Panc1 (cell line): ENCODE results near the gene GNL3L. TPM values are rescaled to one million over a fixed set of nuclear protein-coding genes. Genes with fewer than 3 reads are reported as not detected.

Experiments
- ATAC-seq: fragments of 200-7000 bp; cut with Tn5 transposase; 2 replicates; pipeline ENCODE4 v1.9.1; 2020; ENCODE audit warnings: mild to moderate bottlenecking, moderate library complexity
- BruUV-seq: library from RNA; stranded (reverse); fragments of 400-500 nt; replicated peaks from 2 replicates; lab custom pipeline; 2021; lab: Mats Ljungman, UMichigan
- CTCF ChIA-PET: fragments of 300-600 bp; sonication (Branson Sonifier 250); formaldehyde crosslinking; loops from one replicate; lab custom pipeline; 2022; ENCODE audit warnings: antibody characterized with exemption; lab: Charles Lee
- POLR2A ChIA-PET: fragments of 300-600 bp; sonication (Branson Sonifier 250); formaldehyde crosslinking; loops from one replicate; lab custom pipeline; 2022; ENCODE audit warnings: antibody characterized with exemption; lab: Charles Lee
- DNase-seq: peaks from one replicate; pipeline ENCODE4 v3.0.0-alpha.2; 2010; ENCODE audit warnings: low read depth, low spot score
- H3K27ac ChIP-seq: 2 replicates; pipeline ENCODE4 v1.5.1; 2011; ENCODE audit warnings: mild to moderate bottlenecking, low read length, inconsistent platforms
- H3K27me3 ChIP-seq: fragments of 200-500 bp; sonication (Bioruptor generic); 2 replicates; pipeline ENCODE4 v1.6.0; 2014; ENCODE audit warnings: low read length, inconsistent platforms; ENCODE audit not compliant: control insufficient read depth, insufficient read depth
- H3K36me3 ChIP-seq: fragments of 200-500 bp; sonication (Bioruptor generic); 2 replicates; pipeline ENCODE4 v1.5.1; 2014; ENCODE audit warnings: inconsistent platforms, mild to moderate bottlenecking, low read length, moderate library complexity; ENCODE audit not compliant: control insufficient read depth, insufficient read depth
- H3K4me1 ChIP-seq: 2 replicates; pipeline ENCODE4 v1.5.1; 2011; ENCODE audit warnings: inconsistent platforms, mild to moderate bottlenecking, low read length, moderate library complexity; ENCODE audit not compliant: control insufficient read depth, insufficient read depth
- H3K4me3 ChIP-seq, 2 experiments: 2 replicates each; pipeline ENCODE4 v1.5.1; 2011 to 2012; ENCODE audit warnings: low read depth in 2 of 2, low read length in 2 of 2, mild to moderate bottlenecking in 2 of 2, inconsistent platforms in 1 of 2, moderate library complexity in 1 of 2
- H3K9me3 ChIP-seq: fragments of 200-500 bp; sonication (Bioruptor generic); 2 replicates; pipeline ENCODE4 v1.5.1; 2014; ENCODE audit warnings: low read depth, mild to moderate bottlenecking, inconsistent platforms, low read length, moderate library complexity; ENCODE audit not compliant: control insufficient read depth, insufficient read depth
- POLR2AphosphoS5 ChIP-seq: IDR thresholded peaks from 2 replicates; pipeline ENCODE4 v1.6.1; 2012; ENCODE audit warnings: mild to moderate bottlenecking, low read depth, low read length, moderate library complexity
- SIN3A ChIP-seq: IDR thresholded peaks from 2 replicates; pipeline ENCODE4 v1.6.1; 2012; ENCODE audit warnings: low read depth, mild to moderate bottlenecking, low read length, moderate library complexity, borderline replicate concordance; ENCODE audit not compliant: insufficient read depth
- TCF7L2 ChIP-seq: IDR thresholded peaks from 2 replicates; pipeline ENCODE4 v1.6.1; 2011; ENCODE audit warnings: mild to moderate bottlenecking, low read depth, low read length, inconsistent platforms
- in situ Hi-C: cut with HindIII; loops from 2 replicates; pipeline ENCODE4 v1.10.0; 2016; ENCODE audit warnings: low sequenced_read_pairs, low pct_unique_long_range_greater_than_20kb
- intact Hi-C: fragments of 100-400 bp; cut with micrococcal nuclease; formaldehyde crosslinking; loops from one replicate; pipeline ENCODE4 v1.10.0; 2022; ENCODE audit not compliant: unreplicated experiment
- total RNA-seq: library from RNA; stranded (reverse); gene quantifications from one replicate; pipeline ENCODE4 v1.2.1, GENCODE V29; 2021; ENCODE audit not compliant: unreplicated experiment
- TF ChIP-seq, protein P1 (sequence below), 2 experiments: IDR thresholded peaks; 2 replicates each; pipeline ENCODE4 v1.6.1; 2011 to 2012; ENCODE audit warnings: low read depth in 2 of 2, control low read depth in 1 of 2, low read length in 1 of 2, mild to moderate bottlenecking in 1 of 2, moderate library complexity in 1 of 2; ENCODE audit not compliant: insufficient read depth in 1 of 2
- TF ChIP-seq, protein P2 (sequence below): fragments of 450-650 bp; IDR thresholded peaks from 2 replicates; pipeline ENCODE4 v1.5.1; 2017; ENCODE audit warnings: mild to moderate bottlenecking

GNL3L gene
- total RNA-seq, 1 experiment from 2014 or later = 62.5 TPM

DNA sequence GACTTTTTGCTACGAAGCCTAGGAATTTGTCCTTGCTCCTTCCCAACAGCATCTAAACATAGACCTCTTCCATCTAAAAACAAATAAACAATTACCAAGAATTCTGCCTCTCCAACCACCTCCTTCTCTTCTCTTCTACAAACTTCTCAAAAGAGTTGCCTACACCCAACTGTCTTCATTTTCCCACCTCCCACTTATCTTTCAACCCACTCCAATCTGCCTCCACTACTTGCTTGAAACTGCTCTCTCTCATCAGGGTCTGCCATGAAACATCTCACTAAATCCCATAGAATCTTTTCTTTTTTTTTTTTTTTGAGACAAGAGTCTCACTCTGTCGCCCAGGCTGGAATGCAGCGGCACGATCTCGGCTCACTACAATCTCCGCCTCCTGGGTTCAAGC lies 33.1 kb upstream of the GNL3L start:
- no peak for TF ChIP-seq SIN3A
- TF ChIP-seq, protein P1, sequence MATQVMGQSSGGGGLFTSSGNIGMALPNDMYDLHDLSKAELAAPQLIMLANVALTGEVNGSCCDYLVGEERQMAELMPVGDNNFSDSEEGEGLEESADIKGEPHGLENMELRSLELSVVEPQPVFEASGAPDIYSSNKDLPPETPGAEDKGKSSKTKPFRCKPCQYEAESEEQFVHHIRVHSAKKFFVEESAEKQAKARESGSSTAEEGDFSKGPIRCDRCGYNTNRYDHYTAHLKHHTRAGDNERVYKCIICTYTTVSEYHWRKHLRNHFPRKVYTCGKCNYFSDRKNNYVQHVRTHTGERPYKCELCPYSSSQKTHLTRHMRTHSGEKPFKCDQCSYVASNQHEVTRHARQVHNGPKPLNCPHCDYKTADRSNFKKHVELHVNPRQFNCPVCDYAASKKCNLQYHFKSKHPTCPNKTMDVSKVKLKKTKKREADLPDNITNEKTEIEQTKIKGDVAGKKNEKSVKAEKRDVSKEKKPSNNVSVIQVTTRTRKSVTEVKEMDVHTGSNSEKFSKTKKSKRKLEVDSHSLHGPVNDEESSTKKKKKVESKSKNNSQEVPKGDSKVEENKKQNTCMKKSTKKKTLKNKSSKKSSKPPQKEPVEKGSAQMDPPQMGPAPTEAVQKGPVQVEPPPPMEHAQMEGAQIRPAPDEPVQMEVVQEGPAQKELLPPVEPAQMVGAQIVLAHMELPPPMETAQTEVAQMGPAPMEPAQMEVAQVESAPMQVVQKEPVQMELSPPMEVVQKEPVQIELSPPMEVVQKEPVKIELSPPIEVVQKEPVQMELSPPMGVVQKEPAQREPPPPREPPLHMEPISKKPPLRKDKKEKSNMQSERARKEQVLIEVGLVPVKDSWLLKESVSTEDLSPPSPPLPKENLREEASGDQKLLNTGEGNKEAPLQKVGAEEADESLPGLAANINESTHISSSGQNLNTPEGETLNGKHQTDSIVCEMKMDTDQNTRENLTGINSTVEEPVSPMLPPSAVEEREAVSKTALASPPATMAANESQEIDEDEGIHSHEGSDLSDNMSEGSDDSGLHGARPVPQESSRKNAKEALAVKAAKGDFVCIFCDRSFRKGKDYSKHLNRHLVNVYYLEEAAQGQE (IDR thresholded peaks at IDR 0.05; ENCODE audit: insufficient read depth in 1 of 2, low read depth in 2 of 2, low read length in 1 of 2) = no peak
- TF ChIP-seq POLR2AphosphoS5 = no peak
- TF ChIP-seq, protein P2, sequence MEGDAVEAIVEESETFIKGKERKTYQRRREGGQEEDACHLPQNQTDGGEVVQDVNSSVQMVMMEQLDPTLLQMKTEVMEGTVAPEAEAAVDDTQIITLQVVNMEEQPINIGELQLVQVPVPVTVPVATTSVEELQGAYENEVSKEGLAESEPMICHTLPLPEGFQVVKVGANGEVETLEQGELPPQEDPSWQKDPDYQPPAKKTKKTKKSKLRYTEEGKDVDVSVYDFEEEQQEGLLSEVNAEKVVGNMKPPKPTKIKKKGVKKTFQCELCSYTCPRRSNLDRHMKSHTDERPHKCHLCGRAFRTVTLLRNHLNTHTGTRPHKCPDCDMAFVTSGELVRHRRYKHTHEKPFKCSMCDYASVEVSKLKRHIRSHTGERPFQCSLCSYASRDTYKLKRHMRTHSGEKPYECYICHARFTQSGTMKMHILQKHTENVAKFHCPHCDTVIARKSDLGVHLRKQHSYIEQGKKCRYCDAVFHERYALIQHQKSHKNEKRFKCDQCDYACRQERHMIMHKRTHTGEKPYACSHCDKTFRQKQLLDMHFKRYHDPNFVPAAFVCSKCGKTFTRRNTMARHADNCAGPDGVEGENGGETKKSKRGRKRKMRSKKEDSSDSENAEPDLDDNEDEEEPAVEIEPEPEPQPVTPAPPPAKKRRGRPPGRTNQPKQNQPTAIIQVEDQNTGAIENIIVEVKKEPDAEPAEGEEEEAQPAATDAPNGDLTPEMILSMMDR = no peak
- TF ChIP-seq TCF7L2 = no peak
- Histone ChIP-seq H3K27me3 (no peaks in the 10 kb centered on the region), H3K9me3 (no peaks in the 10 kb centered on the region), H3K27ac (peak overlapping the region; percentile 77; the same call in 1 of the 2 replicates), H3K4me3 (no peak overlapping the region), H3K36me3 (no peaks in the 10 kb centered on the region), H3K4me1 (peaks cover 11% of the 10 kb centered on the region)
- in situ Hi-C loops = no loop called here
- no peak for ATAC-seq
- CTCF ChIA-PET = no interaction called here
- POLR2A ChIA-PET = interaction anchor here (0.5 kb wide), 1 partner anchor 32 kb away, joined by 3 read pairs; no protein-coding TSS in a partner anchor
- no peak for DNase-seq
- intact Hi-C loops = no loop called here
- BruUV-seq = no TSS peak

DNA sequence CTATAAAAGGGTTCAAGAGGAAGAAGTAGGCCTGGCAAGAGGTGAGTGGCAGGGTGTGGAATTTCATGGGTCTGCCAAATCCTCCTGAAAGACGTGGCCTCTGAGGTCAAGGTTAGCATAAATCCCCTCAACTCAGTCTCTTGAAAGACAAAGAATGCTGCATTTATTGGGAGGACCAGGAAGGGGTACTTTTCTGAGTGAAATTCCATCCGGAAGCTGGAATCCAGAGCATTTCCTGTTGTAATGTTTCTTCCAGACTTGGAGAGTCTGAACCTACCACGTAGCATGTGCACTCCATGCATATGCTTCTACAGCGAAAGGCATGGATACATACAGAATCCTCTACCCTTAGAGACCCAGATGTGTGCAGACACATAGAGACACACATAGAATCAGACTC lies 20.6 kb upstream of the GNL3L start:
- CTCF ChIA-PET = no interaction called here
- no peak overlapping the region for H3K4me3 ChIP-seq
- no peak for ATAC-seq
- in situ Hi-C loops = no loop called here
- BruUV-seq = no TSS peak
- TF ChIP-seq POLR2AphosphoS5 = no peak
- TF ChIP-seq, protein P2 = no peak
- TF ChIP-seq TCF7L2 = no peak
- TF ChIP-seq, protein P1 (IDR thresholded peaks at IDR 0.05; ENCODE audit: insufficient read depth in 1 of 2, low read depth in 2 of 2, low read length in 1 of 2) = no peak
- no peak for TF ChIP-seq SIN3A
- H3K27me3 ChIP-seq = no peaks in the 10 kb centered on the region; the same call in 1 of the 2 replicates
- no peak for DNase-seq
- POLR2A ChIA-PET = no interaction called here
- no peaks in the 10 kb centered on the region for H3K9me3 ChIP-seq
- H3K4me1 ChIP-seq = no peaks in the 10 kb centered on the region
- intact Hi-C loops = no loop called here
- no peak overlapping the region for H3K27ac ChIP-seq
- no peaks in the 10 kb centered on the region for H3K36me3 ChIP-seq
